HG03558 (cell line): ENCODE results near the gene MIXL1.
"Not testable (repeated sequence)": the region's sequence is repeated elsewhere in the genome, so short reads cannot be mapped to it uniquely, and the experiment has no call there.

ENCODE experiments used
- ATAC-seq: cut with Tn5 transposase; IDR thresholded peaks from one replicate; pipeline ENCODE4 v1.9.1; 2021; ENCODE audit warnings: moderate number of reproducible peaks; ENCODE audit not compliant: unreplicated experiment; ENCODE audit errors: extremely low read depth

The MIXL1 gene

GRCh38 chr1:226272233-226272902 lies 48.9 kb downstream of the MIXL1 start:
- ATAC-seq: not testable (repeated sequence)

DNA sequence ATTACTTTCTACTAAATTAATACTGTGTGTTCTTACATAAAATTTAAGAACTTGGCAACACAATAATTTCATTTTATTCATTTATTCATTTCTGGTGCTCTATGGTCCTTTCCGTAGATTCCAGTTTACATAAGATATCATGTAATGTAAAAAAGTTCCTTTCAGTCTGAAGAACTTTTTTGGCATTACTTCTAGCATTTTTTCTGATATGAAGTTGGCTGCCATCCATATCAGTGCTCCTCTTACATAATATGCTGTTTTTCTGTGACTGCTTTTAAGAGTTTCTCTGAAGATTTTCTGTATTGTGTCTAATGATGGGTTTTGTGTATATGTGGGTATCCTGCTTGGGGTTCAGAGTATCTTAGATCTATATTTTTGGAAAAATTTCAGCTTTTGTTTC lies 50.7 kb downstream of the MIXL1 start:
- no peak for ATAC-seq

- no peak for ATAC-seq
These were observed 52.7 kb downstream of the MIXL1 start for GRCh38 chr1:226276077-226276682.
